ENCODE results near the gene TEX19.
"Not testable (repeated sequence)": the region's sequence is repeated elsewhere in the genome, so short reads cannot be mapped to it uniquely, and the experiment has no call there.

TEX19 gene

GRCh38 chr17:82338858-82339633, 20.0 kb upstream of the TEX19 start:
- no peak for DNase-seq

DNA sequence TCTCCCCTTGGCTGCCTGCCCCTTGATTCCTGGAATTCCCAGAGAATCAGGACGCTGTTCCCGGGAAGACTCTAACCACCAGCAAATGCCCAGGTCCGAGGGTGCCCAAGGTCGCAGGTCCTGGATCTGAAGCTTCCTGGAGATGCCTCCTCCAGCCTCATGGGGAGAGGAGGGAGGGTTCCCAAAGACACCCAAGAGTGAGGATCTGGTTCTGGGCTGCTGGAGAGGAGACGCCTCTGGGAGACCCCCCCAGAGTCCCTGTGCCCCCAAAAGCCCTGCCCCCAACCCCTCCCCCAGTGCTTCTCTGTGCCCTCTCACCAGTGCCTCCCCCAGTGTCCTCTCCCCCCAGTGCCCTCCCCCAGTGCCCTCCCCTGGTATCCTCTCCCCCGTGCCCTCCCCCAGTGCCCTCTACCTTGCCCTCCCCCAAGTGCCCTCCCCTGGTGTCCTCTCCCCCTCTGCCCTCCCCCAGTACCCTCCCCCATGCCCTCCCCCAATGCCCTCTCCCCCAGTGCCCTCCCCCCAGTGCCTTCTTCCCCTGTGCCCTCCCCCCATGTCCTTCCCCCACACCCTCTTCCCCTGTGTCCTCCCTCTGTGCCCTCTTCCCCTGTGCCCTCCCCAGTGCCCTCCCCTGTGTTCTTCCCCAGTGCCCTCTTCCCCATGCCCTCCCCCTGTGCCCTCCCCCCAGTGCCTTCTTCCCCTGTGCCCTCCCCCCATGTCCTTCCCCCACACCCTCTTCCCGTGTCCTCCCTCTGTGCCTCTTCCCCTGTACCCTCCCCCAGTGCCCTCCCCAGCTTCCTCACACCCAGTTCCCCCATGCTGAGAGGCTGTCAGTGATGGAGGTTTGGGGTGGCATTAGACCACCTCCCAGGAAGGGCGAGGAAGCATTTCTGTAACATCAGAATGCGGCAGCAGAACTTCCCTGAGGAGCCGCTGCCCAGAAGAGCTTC, 19.1 kb upstream of the TEX19 start:
- no peak for DNase-seq

DNA sequence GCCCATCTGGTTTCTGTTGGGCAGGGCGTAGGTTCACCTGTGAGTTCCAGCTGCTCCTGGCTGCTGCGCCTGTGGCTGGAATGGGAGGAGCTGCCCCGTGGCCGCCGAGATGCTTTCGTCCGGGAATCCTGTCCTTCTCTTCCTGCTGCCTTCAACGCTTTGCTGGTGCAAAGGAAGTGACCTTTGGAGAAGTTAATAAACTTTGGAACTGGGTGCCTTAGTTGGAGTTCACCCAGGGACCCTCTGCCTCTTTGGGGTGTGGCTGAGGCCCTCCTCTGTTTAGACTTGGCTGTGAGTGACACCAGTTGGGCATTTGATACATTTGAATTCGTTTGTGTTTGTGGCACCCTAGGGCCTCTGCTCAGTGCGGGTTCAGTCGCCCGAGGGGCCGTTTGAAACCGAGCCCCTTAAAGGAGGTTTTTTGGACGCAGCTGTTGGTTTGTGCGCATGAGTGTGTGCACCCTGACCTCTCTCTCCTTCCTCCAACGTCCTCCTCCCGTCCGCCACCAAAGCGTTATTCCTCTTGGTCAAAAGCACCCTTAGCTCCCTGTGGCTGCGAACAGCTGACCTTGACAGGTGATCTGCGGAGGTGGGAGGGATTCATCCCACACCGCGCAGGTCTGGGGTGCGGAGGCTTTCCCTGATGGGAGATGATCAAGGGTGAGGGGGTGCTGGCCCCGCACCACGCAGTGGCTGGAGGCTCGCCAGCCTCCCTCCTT, 16.5 kb upstream of the TEX19 start:
- no peak for DNase-seq

DNA sequence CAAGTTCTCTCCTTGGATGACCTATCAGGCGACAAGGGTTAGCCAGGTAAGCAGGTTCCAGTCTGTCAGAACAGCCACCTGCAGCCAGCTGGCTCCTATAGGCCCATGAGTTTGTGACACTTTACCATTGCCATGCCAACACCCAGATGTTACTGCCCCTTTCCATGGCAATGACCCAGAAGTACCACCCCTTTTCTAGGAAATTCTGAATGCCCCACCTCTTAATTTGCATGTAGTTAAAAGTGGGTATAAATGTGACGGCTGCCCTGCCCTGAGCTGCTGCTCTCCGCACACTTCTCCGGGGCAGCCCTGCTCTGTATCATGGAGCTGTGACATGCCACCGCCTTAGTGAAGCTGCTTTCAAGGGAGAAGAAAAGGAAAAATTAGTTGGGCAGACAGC, 15.5 kb upstream of the TEX19 start:
- no peak for DNase-seq

- no peak for DNase-seq
These were observed 14.7 kb upstream of the TEX19 start for GRCh38 chr17:82344175-82344907.

- DNase-seq: no peak
These were observed 13.7 kb upstream of the TEX19 start for GRCh38 chr17:82345151-82345976.

- DNase-seq: no peak
These were observed 12.4 kb upstream of the TEX19 start for GRCh38 chr17:82346342-82347300.

GRCh38 chr17:82347994-82348393, 11.1 kb upstream of the TEX19 start:
- not testable (repeated sequence) for DNase-seq

DNA sequence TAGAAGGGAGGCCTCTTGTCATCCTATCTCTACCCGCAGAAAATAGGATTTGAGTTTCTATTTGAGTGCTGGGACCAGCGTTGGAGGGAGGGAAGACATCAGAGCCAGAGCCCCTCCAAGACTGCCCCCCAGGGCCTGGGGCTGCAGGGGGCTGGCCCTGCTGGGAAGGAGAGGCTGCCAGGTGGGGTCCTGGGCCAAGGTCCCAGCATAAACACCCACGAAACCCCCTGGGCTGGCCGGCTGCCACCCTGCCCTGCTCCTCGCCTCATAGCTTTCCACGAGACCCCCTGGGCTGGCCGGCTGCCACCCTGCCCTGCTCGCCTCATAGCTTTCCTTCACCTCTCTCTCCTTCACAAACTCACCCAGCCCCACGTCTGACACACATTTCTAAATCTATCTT, 10.6 kb upstream of the TEX19 start:
- DNase-seq: no peak

DNA sequence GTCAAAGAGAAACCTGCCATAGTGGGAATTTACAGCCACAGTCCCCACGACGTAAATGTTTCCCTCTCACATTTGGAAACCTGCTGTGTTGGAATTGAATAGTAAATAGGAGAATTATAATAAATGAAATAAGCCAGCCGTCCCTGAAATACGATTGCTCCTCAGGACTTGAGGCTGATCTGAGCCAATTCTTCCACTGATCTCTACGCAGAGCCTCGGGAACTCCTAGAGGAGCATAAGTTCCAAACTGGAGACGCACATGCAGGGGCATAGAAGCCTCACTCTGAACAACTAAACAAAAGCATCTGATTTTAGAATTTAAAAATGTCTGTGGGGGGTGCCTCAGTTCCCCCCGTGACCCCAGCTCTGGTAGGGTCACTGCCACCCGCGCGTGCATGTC, 10.2 kb upstream of the TEX19 start:
- no peak for DNase-seq

GRCh38 chr17:82349287-82349701, 9.8 kb upstream of the TEX19 start:
- no peak for DNase-seq

DNA sequence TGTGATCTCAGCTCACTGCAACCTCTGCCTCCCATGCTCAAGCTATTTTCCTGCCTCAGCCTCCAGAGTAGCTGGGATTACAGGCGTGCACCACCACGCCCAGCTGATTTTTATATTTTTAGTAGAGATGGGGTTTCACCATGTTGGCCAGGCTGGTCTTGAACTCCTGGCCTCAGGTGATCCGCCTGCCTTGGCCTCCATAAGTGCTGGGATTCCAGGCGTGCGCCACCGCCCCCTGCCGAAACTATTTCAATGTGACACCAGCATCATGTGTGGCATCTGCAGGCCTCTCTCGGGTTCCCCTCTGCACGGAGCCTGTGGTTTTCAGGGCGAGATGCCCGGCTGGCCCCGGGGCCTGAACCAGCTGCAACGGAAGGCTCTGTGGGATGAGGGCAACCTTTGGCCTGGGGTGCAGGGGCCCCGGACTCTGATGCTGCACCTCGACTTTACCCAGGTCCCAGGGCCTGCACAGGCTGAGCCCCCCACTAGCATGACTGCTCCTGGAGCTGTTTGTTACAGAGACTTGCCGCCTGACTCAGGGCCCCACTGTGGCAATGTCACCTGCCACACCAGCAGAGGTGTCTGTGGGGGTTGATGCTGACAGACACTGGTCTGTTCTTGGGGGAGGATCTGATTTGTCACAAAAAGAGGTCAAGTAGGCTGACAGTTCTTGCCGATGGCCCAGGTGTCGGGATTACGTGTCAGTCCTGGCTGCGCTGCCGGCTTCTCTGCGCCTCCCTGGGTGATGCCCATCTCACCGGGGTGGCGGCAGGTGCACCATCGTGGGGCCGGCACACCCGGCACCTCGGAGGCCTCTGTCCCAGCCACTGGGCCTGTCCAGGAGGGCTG, 8.6 kb upstream of the TEX19 start:
- DNase-seq: no peak

GRCh38 chr17:82351254-82351712, 7.8 kb upstream of the TEX19 start:
- DNase-seq: no peak

DNA sequence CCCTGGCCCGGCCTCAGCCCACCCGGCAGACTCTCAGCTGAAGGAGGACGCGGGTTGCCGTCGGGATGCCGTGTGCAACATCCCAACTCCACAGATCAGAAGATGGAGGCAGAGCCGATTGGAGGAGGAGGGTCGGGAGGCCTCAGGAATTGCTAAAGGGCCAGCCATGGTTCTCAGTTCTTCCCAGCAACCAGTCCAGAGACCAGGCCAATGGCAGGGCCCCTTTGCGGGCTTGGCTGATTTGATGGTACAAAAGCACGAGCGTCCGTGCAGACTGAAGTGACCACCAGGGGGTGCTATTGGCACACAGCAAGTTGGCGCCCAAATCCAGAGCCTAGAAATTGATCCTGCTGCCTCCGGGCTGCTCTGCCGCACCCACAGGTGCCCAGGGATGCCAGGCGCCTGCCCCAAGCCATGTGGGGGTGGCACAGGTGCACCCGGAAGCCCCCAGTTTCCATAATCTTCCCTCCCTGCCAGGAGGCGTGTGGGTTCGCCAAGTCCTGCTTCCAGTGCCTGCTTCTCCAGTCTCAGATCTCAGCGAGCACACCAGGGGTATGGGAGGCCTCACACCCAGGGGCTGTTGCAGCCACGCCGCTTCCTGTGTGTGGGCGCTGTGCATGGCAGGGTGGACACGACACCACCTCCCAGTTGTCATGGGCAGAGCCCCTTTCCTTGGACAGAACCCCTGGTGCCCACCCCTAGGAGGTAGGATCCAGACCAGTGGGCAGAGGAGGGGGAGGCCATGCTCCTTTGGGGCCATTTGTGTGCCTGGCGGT, 7.1 kb upstream of the TEX19 start:
- DNase-seq: peak; percentile 83

- DNase-seq: no peak
These were observed 5.6 kb upstream of the TEX19 start for GRCh38 chr17:82353484-82353883.

DNA sequence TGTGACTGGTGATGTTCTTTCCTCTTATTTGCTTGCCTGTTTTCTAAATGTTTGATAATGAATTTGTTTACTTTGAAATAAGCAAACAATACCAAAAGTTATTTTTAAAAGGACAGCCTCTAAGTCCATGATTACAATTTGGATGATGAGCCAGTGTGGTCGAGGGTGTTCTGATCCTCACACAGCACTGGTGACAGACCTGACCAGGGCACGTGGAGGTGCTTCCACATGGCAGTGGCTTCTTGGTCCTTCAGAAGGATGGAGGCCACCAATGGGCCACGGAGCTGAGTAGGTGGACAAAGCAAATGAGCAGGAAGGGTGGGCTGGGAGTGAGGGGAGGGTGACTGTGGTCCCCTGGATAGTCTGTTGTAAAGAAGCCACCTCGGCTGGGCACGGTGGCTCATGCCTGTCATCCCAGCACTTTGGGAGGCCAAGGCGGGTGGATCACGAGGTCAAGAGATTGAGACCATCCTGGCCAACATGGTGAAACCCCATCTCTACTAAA, 4.2 kb upstream of the TEX19 start:
- no peak for DNase-seq

DNA sequence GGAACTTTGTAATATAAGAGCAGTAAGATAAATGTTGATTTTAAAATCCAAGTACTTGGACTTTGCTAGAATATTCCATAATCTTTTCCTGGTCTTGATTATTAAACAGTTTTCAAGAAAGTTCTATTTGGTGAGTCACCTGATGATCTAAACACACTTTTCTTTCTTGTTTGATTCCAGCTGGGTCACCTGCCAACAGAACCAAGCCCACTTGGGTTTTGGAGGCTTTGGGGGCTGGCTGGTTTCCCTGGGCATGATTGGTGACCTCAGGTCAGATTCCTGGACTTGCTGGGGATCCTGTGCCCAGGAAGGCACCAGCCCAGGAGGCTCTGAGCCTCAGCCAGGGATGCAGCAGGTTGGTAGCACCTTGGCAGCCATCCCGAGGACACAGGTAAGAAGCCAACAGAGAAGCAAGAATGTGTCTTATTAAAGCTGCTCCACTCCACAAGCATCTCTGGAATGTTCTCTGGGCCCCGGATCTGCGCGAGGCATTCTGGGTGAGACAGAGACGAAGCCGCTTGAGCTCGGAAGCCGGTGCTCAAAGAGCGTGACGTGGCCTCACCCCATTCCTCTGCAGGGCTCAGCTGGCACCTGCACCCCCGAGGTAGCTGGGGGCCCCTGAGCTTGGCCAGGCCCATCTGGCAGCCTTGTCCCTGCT, 3.1 kb upstream of the TEX19 start:
- DNase-seq: no peak

- DNase-seq: no peak
These were observed 2.1 kb upstream of the TEX19 start for GRCh38 chr17:82356845-82357355.
